Midbrain (tissue), 1 donor: ENCODE measurements around the gene DDOST.

Experiments used
- DNase-seq: peaks from one replicate; lab custom pipeline; 2025; lab: John Stamatoyannopoulos, UW

DDOST gene

GRCh38 chr1:20660363-20660762, 806 bp downstream of the DDOST start:
- DNase-seq: no peak

- no peak for DNase-seq
Measured at GRCh38 chr1:20658166-20658915, 2.8 kb downstream of the DDOST start.

GRCh38 chr1:20657024-20657423, 4.1 kb downstream of the DDOST start:
- DNase-seq: no peak

- peak; percentile 45 for DNase-seq
Measured at GRCh38 chr1:20654104-20654690, 7.0 kb downstream of the DDOST start.

GRCh38 chr1:20652300-20652699, 8.9 kb downstream of the DDOST start:
- DNase-seq: no peak

GRCh38 chr1:20648946-20649345, 12.2 kb downstream of the DDOST start:
- no peak for DNase-seq

GRCh38 chr1:20648438-20648837, 12.7 kb downstream of the DDOST start:
- no peak for DNase-seq

GRCh38 chr1:20645414-20645813, 15.8 kb downstream of the DDOST start:
- DNase-seq: no peak

GRCh38 chr1:20644416-20644815, 16.8 kb downstream of the DDOST start:
- DNase-seq: no peak

- no peak for DNase-seq
Measured at GRCh38 chr1:20643080-20643479, 18.1 kb downstream of the DDOST start.

- no peak for DNase-seq
Measured at GRCh38 chr1:20641975-20642374, 19.2 kb downstream of the DDOST start.

GRCh38 chr1:20640183-20640597, 21.0 kb downstream of the DDOST start:
- peak; percentile 56 for DNase-seq

- DNase-seq: no peak
Measured at GRCh38 chr1:20636785-20637347, 24.3 kb downstream of the DDOST start.

- DNase-seq: no peak
Measured at GRCh38 chr1:20634594-20635084, 26.5 kb downstream of the DDOST start.

GRCh38 chr1:20634065-20634593, 27.0 kb downstream of the DDOST start:
- DNase-seq: no peak

- DNase-seq: peak; percentile 65
Measured at GRCh38 chr1:20633190-20634064, 27.7 kb downstream of the DDOST start, which contains the start of gene PINK1. PINK1 (plus strand) TSS chr1:20633458; CDS start chr1:20633549, 91 bp downstream.

- no peak for DNase-seq
Measured at GRCh38 chr1:20632386-20632785, 28.8 kb downstream of the DDOST start.

- DNase-seq: no peak
Measured at GRCh38 chr1:20630729-20631128, 30.4 kb downstream of the DDOST start.

GRCh38 chr1:20626524-20626923, 34.6 kb downstream of the DDOST start:
- no peak for DNase-seq

- no peak for DNase-seq
Measured at GRCh38 chr1:20626098-20626427, 35.1 kb downstream of the DDOST start.

GRCh38 chr1:20625176-20626097, 35.7 kb downstream of the DDOST start:
- no peak for DNase-seq
